ENCODE data around the gene MOV10L1.
"Not testable (repeated sequence)": the region's sequence is repeated elsewhere in the genome, so short reads cannot be mapped to it uniquely, and the experiment has no call there.

Gene MOV10L1

DNA sequence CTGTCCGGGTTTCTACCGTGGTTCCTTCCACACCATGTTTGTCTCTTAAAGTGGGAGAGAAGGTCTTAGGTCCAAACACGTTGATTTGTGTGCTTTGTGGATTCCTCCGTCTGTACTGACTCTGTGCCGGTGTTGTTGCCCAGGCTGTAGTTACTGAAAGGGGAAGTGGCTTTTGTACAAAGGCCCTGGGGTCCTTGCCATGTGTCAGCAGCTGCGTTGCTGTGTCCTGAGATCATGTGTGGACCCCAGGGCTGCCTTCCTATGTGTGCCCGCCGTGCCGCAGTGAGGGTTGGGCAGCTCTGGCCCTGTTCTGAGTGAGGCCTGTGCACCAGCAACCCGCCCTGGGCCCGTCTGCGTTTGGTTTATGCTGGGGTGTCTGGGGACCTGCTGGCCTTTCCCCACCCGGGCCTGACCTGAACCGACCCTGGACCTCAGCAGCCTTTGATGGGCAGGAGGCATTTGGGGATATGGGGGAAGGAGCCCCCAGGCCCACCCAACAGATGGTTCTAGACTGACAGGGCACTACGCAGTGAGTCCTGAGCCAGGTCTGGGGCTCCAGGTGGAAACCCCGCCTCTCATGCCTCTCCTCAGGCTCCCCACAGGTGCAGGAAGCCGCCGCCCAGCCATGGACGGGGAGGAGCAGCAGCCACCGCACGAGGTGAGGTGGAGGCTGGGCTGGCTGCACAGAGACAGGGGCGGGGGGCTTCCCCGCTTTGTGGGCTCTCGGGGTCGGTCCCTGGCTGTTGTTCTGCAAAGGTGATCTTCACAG lies 102.8 kb downstream of the MOV10L1 start:
- DNase-seq = no peak

DNA sequence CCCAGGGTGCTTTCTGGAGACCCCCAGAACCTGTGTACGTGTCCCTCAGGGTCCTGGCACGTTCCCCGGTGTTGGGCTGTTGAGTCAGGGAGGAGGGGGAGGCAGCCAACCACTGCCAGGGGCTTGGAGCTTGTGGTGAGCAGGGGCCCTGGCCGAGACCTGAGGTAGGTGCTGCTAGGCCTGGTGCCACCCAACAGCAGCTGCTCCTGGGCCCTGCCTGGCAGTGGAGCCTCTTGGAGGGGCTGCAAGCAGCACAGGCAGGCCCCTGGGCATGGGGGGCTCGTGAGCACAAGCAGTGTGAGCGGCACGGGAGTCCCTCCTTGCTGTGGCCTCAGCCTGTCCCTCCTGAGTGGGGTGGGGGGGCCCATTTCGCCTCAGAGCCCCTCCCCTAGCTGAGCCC lies 103.8 kb downstream of the MOV10L1 start:
- DNase-seq = no peak

DNA sequence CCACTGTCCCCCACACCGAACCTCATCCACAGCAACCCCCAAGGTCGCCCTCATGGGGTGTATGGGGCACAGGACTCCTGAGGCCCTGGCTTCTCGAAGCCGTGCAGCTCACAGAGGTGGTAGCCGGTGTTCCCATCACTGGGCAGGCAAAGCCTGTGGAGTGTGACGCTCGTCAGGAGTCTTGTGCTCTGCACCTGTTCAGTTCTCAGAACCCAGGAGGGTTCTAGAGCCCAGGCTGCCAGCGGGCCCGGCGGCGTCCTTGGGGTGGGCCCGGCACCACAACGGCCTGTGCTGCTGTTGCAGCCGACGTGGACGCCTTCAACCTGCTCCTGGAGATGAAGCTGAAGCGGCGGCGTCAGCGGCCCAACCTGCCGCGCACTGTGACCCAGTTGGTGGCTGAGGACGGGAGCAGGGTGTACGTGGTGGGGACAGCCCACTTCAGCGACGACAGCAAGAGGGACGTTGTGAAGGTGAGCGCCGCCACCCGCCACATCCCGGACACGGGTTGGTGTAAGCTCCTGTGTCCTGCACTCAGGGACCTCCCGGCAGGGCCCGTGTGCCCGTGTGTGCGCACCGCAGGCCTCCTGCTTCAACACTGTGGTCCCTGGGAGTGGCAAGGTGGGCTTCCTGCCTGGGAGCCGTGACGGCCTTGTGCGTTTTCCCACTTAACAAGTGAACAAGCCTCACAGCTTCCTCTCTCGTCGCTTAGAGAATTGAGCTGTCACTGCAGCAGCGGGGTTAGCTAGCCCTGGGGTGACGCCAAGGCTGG lies 104.4 kb downstream of the MOV10L1 start:
- no peak for DNase-seq

- no peak for DNase-seq
Observed at GRCh38 chr22:50196256-50196655, 106.5 kb downstream of the MOV10L1 start.

DNA sequence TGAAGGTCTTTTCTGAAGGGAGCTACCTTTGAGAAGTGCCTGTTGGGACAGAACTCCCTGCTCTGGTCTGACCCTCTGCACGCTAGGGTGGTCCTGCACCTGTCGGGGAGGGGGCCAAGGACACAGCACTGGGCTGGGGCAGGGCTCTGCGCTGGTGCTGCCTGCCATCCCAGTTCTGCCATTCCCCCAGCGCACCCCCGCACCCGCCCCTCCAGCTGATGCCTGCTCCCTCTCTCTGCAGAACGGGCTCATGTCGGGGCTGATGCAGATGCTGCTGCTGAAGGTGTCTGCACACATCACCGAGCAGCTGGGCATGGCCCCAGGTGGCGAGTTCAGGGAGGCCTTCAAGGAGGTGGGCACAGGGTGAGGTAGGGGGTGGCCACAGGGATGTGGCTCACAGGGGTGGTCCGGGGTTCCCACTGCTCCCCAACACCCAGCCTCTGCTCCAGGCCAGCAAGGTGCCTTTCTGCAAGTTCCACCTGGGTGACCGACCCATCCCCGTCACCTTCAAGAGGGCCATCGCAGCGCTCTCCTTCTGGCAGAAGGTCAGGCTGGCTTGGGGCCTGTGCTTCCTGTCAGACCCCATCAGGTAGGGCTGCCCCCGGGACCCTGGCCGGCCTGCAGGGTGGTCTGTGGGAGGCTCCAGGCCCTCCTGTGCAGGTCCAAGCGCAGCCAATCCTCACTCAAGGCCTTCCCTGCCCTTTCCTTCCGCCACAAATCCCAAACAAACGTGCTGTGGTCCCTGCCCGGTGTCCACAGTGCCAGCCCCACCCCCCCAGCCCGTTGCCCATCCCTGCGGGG lies 107.4 kb downstream of the MOV10L1 start:
- DNase-seq = no peak

- no peak for DNase-seq
Observed at GRCh38 chr22:50197856-50198623, 108.2 kb downstream of the MOV10L1 start.

DNA sequence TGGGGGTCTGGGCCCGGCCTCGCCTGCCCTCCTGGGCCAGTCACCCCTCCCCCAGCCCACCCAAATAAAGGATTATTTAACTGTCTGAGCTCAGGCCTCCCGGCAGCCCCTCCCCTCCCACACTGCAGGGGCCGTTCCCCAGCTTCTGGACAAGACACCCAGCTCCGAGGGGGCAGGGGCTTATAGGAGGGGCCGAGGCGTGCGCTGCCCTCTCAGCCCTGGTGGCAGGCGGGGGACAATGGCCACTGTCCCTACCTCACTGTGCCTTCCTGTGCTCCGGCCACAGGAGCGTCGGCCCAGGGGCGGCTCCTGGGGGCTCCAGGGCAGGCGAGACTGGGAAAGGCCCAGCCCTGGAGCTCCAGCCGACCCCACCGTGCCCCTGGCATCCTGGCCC lies 108.8 kb downstream of the MOV10L1 start:
- no peak for DNase-seq

- no peak for DNase-seq
Observed at GRCh38 chr22:50199251-50199721, 109.5 kb downstream of the MOV10L1 start.

GRCh38 chr22:50199829-50200460 lies 110.1 kb downstream of the MOV10L1 start:
- DNase-seq = no peak

DNA sequence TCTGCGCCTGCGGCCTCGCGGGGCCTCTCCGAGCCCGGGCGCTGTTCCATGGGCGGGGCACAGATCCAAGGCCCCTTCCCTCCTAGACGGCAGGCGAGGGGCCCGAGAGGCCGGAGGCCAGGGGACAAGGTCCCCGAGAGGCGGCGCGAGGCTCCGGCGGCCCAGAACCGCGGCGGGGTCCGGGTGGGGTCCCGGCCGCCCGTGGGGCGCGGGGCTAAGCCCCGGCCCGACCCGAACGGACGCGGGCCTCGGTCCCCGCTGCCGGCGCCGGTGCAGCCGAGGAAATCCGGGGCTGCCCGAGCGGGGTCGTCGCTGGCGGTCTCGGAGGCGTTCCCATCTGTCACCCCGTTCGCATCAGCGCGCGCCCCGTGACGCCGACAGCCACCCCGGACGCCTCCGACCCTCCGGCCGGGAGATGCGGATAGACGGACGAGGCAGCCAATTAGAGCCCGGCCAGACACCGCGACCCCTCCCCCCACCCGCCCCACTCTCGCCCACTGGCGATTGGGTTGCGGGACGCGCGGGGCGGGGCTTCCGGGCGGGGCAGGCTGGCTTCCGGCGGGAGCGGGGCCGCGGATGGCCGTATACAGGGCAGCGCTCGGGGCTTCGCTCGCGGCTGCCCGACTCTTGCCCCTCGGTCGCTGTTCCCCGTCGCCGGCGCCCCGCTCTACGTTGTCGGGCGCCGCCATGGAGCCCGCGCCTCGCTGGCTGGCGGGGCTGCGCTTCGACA lies 110.8 kb downstream of the MOV10L1 start, which contains the start of gene SELENOO:
Gene SELENOO, plus strand, starts transcription at position 551 of the 730 bp plus-strand sequence. Its CDS starts 26 bp downstream, at position 577.
- DNase-seq = peak; percentile 88

DNA sequence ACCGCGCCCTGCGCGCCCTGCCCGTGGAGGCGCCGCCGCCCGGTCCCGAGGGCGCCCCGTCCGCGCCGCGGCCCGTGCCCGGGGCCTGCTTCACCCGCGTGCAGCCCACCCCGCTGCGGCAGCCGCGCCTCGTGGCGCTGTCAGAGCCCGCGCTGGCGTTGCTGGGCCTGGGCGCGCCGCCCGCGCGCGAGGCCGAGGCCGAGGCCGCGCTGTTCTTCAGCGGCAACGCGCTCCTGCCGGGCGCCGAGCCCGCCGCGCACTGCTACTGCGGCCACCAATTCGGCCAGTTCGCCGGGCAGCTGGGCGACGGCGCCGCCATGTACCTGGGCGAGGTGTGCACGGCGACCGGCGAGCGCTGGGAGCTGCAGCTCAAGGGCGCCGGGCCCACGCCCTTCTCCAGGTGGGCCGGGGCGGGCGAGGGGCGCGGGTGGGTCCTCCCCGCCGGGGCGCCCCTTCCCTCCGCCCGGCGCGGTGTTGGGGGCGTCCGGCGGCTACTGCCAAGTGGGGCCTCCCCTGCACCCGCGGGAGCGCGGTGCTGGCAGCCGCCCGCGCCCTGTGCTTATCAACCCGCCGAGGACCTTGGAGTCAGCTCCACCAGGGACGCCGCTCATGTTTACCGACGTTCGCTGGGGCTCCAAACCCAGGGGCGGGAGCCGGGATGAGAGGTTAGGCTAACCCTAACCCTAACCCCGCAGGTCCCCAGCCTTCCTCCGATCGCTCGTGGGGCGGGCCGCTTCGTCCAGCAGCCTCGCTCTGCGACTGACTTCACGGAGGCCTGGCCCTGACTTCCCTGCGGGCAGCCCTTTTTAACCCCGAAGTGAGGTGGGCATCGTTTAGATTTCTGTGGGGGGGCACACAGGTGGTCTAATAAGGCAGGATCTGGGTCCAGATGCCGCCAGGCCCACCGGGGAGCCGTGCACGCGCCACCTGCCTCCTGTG lies 111.7 kb downstream of the MOV10L1 start:
- no peak for DNase-seq

DNA sequence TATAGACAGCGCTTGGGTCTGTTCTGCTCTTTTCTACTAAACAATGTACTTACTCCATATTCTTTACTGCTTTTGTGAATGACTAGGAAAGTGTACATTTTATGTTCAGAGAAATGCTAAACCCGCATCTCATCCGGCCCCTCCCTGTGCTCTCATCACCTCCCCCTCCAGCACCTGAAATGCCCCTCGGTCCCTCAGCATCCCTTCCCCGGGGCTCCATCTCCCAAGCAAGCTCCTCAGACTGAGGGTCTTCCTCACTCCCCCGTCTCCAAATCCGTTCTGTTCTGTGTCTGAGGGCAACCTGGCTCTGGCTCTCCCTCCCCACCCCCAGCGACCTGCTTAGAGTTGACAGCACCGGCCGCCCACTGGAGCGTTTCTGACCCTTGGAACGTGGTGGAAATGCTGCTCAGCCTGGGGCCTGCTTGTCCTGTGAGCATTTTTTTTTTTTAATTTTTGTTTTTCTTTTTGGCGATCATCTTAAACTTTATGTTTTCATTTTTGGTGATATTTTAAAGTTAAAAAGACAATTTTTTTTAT lies 112.4 kb downstream of the MOV10L1 start:
- no peak for DNase-seq

DNA sequence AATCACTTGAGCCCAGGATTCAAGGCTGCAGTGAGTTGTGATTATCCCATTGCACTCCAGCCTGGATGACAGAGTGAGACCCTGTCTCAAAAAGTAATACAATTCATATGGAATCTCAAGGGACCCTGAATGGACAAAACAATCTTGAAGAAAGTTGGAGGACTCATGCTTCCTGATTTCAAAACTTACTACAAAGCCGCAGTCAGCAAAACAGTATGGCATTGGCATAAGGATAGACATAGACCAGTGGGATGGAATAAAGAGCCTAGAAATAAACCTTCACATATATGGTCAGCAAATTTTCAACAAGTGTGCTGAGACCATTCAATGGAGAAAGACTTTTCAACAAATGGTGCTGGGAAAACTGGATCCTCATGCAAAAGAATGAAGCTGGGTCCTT lies 113.5 kb downstream of the MOV10L1 start:
- no peak for DNase-seq

DNA sequence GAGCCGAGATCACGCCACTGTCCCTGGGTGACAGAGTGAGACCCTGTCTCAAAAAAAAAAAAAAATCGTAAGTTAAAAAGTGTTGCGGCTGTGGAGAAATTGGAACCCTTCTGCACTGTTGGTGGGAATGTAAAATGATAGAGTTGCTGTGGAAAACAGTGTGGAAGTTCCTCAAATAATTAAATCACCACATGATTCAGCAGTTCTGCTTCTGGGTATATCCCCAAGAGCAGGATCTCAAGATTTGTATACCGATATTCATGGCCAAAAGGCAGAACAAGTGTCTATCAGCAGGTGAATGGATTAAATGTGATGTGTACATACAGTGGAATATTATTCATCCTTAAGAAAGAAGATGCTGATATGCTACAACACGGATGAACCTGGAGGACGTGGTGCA lies 114.8 kb downstream of the MOV10L1 start:
- DNase-seq = no peak

DNA sequence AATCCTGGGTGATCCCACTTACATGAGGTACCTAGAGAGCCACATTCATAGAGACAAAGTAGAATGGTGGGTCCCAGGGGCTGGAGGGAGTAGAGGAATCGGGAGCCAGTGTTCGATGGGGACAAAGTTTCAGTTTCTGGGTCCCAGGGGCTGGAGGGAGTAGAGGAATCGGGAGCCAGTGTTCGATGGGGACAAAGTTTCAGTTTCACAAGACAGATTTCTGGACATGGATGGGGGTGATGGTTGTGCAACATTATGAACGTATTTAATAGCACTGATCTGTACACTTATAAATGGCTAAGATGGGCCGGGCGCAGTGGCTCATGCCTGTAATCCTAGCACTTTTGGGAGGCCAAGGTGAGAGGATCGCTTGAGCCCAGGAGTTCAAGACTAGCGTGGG lies 115.2 kb downstream of the MOV10L1 start:
- not testable (repeated sequence) for DNase-seq

DNA sequence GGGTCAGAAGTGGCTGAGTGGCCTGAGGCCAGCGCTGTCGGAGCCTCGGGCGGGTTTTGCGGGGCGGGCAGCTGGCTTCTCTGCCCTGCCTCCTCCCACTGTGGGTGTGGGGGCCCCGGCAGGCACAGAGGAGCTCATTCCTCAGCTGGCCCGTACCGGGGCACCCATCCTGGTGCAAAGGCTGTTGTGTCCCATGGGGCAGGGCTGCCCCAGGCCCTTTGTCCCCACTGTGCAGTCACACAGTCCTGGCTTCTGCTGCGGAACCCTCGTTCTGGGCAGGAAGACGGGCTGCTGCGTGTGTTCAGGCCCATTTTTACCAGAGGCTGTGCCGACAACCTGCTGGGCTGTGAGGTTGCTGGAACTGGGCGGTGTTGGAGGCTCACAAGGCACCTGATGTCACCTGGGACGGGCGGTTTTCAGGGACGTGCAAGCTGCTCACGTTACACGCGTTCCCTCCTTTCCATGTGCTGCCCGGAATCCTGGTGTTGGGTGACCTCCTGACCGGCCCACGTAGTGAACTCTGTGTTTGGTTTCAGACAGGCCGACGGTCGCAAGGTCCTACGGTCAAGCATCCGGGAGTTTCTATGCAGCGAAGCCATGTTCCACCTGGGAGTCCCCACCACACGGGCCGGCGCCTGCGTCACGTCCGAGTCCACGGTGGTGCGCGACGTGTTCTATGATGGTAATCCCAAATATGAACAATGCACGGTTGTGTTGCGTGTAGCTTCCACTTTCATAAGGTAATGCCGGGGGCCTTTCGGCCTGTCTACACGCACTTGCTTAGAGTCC lies 116.2 kb downstream of the MOV10L1 start:
- no peak for DNase-seq

GRCh38 chr22:50206599-50206998 lies 116.8 kb downstream of the MOV10L1 start:
- no peak for DNase-seq

GRCh38 chr22:50207383-50208140 lies 117.8 kb downstream of the MOV10L1 start:
- DNase-seq = no peak

All from NCI-H1105 (cell line).